Endodermal cell (in vitro differentiated cells): ENCODE measurements around the gene SULT1C3. TPM values are rescaled to one million over a fixed set of nuclear protein-coding genes. Genes with fewer than 3 reads are reported as not detected.

Experiments used
- DNase-seq: peaks from one replicate; pipeline ENCODE4 v3.0.0-alpha.2; 2017
- H3K27ac ChIP-seq: 2 replicates; pipeline ENCODE4 v1.5.1; 2013; ENCODE audit warnings: mild to moderate bottlenecking, low read depth, low read length, moderate library complexity
- H3K27me3 ChIP-seq: 2 replicates; pipeline ENCODE4 v1.6.1; 2013; ENCODE audit warnings: mild to moderate bottlenecking, low read length, moderate library complexity; ENCODE audit not compliant: insufficient read depth, control insufficient read depth, poor library complexity, severe bottlenecking
- H3K36me3 ChIP-seq: 2 replicates; pipeline ENCODE4 v1.7.0; 2013; ENCODE audit warnings: mild to moderate bottlenecking, low read length, moderate library complexity; ENCODE audit not compliant: control insufficient read depth, insufficient read depth
- H3K4me1 ChIP-seq: one replicate; pipeline ENCODE4 v1.7.0; 2013; ENCODE audit warnings: low read length; ENCODE audit not compliant: control insufficient read depth, insufficient read depth
- H3K4me3 ChIP-seq: 2 replicates; pipeline ENCODE4 v1.5.1; 2013; ENCODE audit warnings: mild to moderate bottlenecking, low read length, moderate library complexity
- H3K9ac ChIP-seq: 2 replicates; pipeline ENCODE4 v1.6.1; 2013; ENCODE audit warnings: mild to moderate bottlenecking, low read length, moderate library complexity; ENCODE audit not compliant: poor library complexity, severe bottlenecking; ENCODE audit errors: extremely low read depth
- H3K9me3 ChIP-seq: 2 replicates; pipeline ENCODE4 v1.6.1; 2013; ENCODE audit warnings: mild to moderate bottlenecking, low read length, moderate library complexity; ENCODE audit not compliant: control insufficient read depth
- H3K27ac Mint-ChIP-seq: 2 replicates; pipeline ENCODE4 v1.8.0; 2020; ENCODE audit warnings: mixed read lengths
- H3K27me3 Mint-ChIP-seq: 2 replicates; pipeline ENCODE4 v1.8.0; 2021; ENCODE audit warnings: mild to moderate bottlenecking, mixed read lengths; ENCODE audit not compliant: insufficient read depth
- H3K36me3 Mint-ChIP-seq: 2 replicates; pipeline ENCODE4 v1.8.0; 2020; ENCODE audit warnings: low read depth, mixed read lengths
- H3K4me1 Mint-ChIP-seq: 2 replicates; pipeline ENCODE4 v1.8.0; 2020; ENCODE audit warnings: mixed read lengths
- H3K4me3 Mint-ChIP-seq: 2 replicates; pipeline ENCODE4 v1.8.0; 2020; ENCODE audit warnings: mild to moderate bottlenecking, moderate library complexity, mixed read lengths
- H3K9me3 Mint-ChIP-seq: 2 replicates; pipeline ENCODE4 v1.8.0; 2020; ENCODE audit warnings: mild to moderate bottlenecking, mixed read lengths
- CTCF ChIP-seq: fragments of 200-600 bp; sonication (generic); conservative IDR thresholded peaks from 2 replicates; pipeline ENCODE4 v1.5.0; 2021; ENCODE audit warnings: antibody characterized with exemption, mild to moderate bottlenecking
- WGBS, 2 experiments: methylation state at CpG; one replicate each; pipeline versions ENCODE4 v1.1.5 to v1.1.7; 2013; ENCODE audit warnings: missing lambda C conversion rate in 2 of 2, mixed read lengths in 1 of 2; ENCODE audit not compliant: insufficient coverage in 1 of 2, insufficient read length in 1 of 2; 5-methylcytosine and 5-hydroxymethylcytosine counted together
- total RNA-seq, 2 donors: library from RNA; stranded (reverse); fragmentation: NEBNext Ultra II Directional in 1 of 2; extraction: Animal tissue kit (Norgen Biotek cat#: 25700) in 1 of 2; gene quantifications; 2 replicates in 1 of 2; 3 replicates in 1 of 2; pipeline ENCODE4 v1.2.1, GENCODE V29; 2021

Gene SULT1C3
- total RNA-seq, 2 donors from 2014 or later = not detected

DNA sequence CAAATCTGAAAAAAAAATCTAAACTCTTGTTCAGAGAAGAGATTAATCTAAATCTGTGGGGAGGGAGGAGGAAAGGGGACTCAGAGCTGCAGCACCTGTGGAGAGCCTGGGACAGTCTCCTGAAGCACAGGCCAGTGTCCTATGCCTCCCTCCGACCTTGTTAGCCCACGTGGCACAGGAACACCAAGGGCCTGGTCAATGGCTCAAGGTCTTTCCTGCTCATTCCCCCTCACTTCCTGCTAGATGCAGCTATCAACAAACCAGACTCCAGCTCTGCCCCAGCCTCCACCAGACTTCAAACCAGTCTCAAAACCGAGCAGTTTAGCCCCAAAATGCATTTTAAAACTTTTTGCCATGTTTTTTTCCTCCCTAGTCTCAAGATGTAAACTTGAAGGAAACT is 20.1 kb upstream of the SULT1C3 start:
- no peak for TF ChIP-seq CTCF
- peaks cover 29% of the 10 kb centered on the region for H3K9me3 Mint-ChIP-seq
- H3K4me1 ChIP-seq = no peaks in the 10 kb centered on the region
- H3K36me3 Mint-ChIP-seq = peaks cover 5% of the 10 kb centered on the region
- no peaks in the 10 kb centered on the region for H3K27me3 ChIP-seq
- peaks cover 15% of the 10 kb centered on the region for H3K9me3 ChIP-seq
- no peak overlapping the region for H3K27ac Mint-ChIP-seq
- no peak for DNase-seq
- H3K36me3 ChIP-seq = no peaks in the 10 kb centered on the region
- H3K4me3 Mint-ChIP-seq = no peak overlapping the region
- no peak overlapping the region for H3K9ac ChIP-seq
- WGBS, 2 experiments = 73 to 77% methylated on average over 3 of the region's 3 CpGs
- H3K4me1 Mint-ChIP-seq = no peaks in the 10 kb centered on the region
- H3K27me3 Mint-ChIP-seq = no peaks in the 10 kb centered on the region
- H3K4me3 ChIP-seq = no peak overlapping the region
- H3K27ac ChIP-seq = no peak overlapping the region

- H3K27ac Mint-ChIP-seq = no peak overlapping the region
Observed at GRCh38 chr2:108220191-108220590, 19.6 kb upstream of the SULT1C3 start.

DNA sequence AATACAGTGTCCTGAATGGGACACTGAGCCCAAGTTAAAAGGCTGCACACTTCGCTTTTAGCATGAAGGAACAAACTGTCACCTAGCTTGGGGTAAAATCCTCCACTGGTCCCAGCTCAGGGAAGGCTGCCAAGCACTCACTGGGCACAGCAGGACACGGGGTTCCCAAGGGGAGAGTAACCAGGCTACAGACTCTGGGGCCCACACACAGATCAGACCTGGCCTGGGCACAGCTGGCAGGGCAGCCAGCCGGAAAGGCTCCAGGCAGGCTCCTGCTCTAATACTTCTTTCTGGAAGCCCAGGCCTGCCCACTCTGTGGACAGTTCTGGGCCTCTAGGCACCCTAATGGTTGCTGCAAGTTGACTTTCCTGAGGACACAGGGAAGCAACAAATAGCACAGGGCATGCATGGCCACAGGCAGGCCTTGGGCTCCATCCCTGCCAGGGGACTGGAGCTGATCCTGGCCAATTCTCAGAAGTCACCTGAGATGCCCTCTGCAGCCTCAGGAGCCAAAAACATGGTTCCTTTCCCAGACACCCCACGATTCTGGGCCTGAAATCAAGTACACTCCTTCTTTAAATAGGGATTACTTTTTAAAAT is 18.7 kb upstream of the SULT1C3 start:
- Mint-ChIP-seq H3K27me3 (no peaks in the 10 kb centered on the region), H3K4me3 (no peak overlapping the region), H3K36me3 (peaks cover 5% of the 10 kb centered on the region), H3K27ac (no peak overlapping the region), H3K4me1 (no peaks in the 10 kb centered on the region), H3K9me3 (peaks cover 35% of the 10 kb centered on the region)
- H3K36me3 ChIP-seq = no peaks in the 10 kb centered on the region
- 83 to 93% methylated on average over 3 to 4 of the region's 4 CpGs for WGBS, 2 experiments
- no peak overlapping the region for H3K9ac ChIP-seq
- no peak overlapping the region for H3K4me3 ChIP-seq
- peaks cover 16% of the 10 kb centered on the region for H3K9me3 ChIP-seq
- no peaks in the 10 kb centered on the region for H3K4me1 ChIP-seq
- no peak for TF ChIP-seq CTCF
- H3K27ac ChIP-seq = no peak overlapping the region
- no peaks in the 10 kb centered on the region for H3K27me3 ChIP-seq
- no peak for DNase-seq

More at GRCh38 chr2:108220191-108220590, 19.6 kb upstream of the SULT1C3 start:
- Histone ChIP-seq H3K36me3 (no peaks in the 10 kb centered on the region), H3K9me3 (peaks cover 16% of the 10 kb centered on the region), H3K9ac (no peak overlapping the region), H3K4me3 (no peak overlapping the region), H3K4me1 (no peaks in the 10 kb centered on the region), H3K27me3 (no peaks in the 10 kb centered on the region), H3K27ac (no peak overlapping the region)
- Mint-ChIP-seq H3K9me3 (peaks cover 33% of the 10 kb centered on the region), H3K4me1 (no peaks in the 10 kb centered on the region), H3K27me3 (no peaks in the 10 kb centered on the region), H3K36me3 (peaks cover 5% of the 10 kb centered on the region), H3K4me3 (no peak overlapping the region)
- 88 to 100% methylated on average over 1 to 3 of the region's 3 CpGs for WGBS, 2 experiments
- DNase-seq = no peak
- no peak for TF ChIP-seq CTCF
